Measurements from ENCODE around the gene FTO.

GRCh38 chr16:54191163-54191562, 487.2 kb downstream of the FTO start:
- TF ChIP-seq CTCF (IDR thresholded peaks at IDR 0.05) = no peak
- TF ChIP-seq POLR2A (IDR thresholded peaks at IDR 0.05) = no peak
